GM19239 (cell line): Measurements from ENCODE around the gene MRPS5.

Experiments
- DNase-seq: peaks from one replicate; pipeline ENCODE4 v3.0.0; 2011; ENCODE audit warnings: low spot score; ENCODE audit not compliant: insufficient read length
- FAIRE-seq: peaks from 2 replicates; lab custom pipeline; 2011; peaks lifted over from hg19 to GRCh38; lab: Jason Lieb, UNC

Gene MRPS5

GRCh38 chr2:95037384-95037839 is 84.2 kb downstream of the MRPS5 start:
- FAIRE-seq: no peak

DNA sequence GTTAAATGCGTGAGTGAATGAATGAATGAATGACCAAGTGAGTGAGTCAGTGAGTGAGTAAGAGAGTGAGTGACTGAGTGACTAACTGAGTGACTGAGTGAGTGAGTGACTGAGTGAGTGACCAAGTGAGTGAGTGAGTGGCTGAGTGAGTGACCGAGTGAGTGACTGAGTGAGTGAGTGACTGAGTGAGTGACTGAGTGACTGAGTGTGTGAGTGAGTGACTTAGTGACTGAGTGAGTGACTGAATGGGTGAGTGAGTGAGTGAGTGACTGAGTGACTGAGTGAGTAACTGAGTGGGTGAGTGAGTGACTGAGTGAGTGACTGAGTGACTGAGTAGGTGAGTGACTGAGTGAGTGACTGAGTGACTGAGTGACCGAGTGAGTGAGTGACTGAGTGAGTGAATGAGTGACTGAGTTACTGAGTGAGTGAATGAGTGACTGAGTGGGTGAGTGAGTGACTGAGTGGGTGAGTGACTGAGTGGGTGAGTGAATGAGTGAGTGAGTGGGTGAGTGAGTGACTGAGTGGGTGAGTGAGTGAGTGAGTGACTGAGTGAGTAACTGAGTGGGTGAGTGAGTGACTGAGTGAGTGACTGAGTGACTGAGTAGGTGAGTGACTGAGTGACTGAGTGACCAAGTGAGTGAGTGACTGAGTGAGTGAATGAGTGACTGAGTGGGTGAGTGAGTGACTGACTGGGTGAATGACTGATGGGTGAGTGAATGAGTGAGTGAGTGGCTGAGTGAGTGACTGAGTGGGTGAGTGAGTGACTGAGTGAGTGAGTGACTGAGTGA is 84.8 kb downstream of the MRPS5 start:
- DNase-seq (no peak), FAIRE-seq (no peak)

More at GRCh38 chr2:95037384-95037839, 84.2 kb downstream of the MRPS5 start:
- no peak for DNase-seq
